Ishikawa (cell line): Measurements from ENCODE around the gene A2M.

Experiments used
- EP300 ChIP-seq: IDR thresholded peaks from 2 replicates; pipeline ENCODE4 v1.6.1; 2012; ENCODE audit warnings: borderline replicate concordance
- FOXM1 ChIP-seq: IDR thresholded peaks from 2 replicates; pipeline ENCODE4 v1.6.1; 2012; ENCODE audit warnings: low read depth, borderline replicate concordance
- MAX ChIP-seq: IDR thresholded peaks from 2 replicates; pipeline ENCODE4 v1.6.1; 2012
- NFIC ChIP-seq: IDR thresholded peaks from 2 replicates; pipeline ENCODE4 v1.6.1; 2012
- TAF1 ChIP-seq: IDR thresholded peaks from 2 replicates; pipeline ENCODE4 v1.6.1; 2012; ENCODE audit warnings: low read depth, mild to moderate bottlenecking
- TCF12 ChIP-seq: IDR thresholded peaks from 2 replicates; pipeline ENCODE4 v1.6.1; 2012; ENCODE audit warnings: low read depth
- ZBTB7A ChIP-seq: IDR thresholded peaks from 2 replicates; pipeline ENCODE4 v1.6.1; 2012; ENCODE audit warnings: low read depth

GRCh38 chr12:9068086-9068485 lies 47.6 kb downstream of the A2M start:
- no peak for TF ChIP-seq EP300
- TF ChIP-seq TCF12, result no peak
- no peak for TF ChIP-seq TAF1
- no peak for TF ChIP-seq ZBTB7A
- TF ChIP-seq NFIC, result no peak
- TF ChIP-seq MAX, result no peak
- no peak for TF ChIP-seq FOXM1
